Endodermal cell (in vitro differentiated cells): ENCODE results near the gene PARVB. TPM values are rescaled to one million over a fixed set of nuclear protein-coding genes. Genes with fewer than 3 reads are reported as not detected.

Experiments
- DNase-seq: peaks from one replicate; pipeline ENCODE4 v3.0.0-alpha.2; 2017
- H3K27ac ChIP-seq: 2 replicates; pipeline ENCODE4 v1.5.1; 2013; ENCODE audit warnings: mild to moderate bottlenecking, low read depth, low read length, moderate library complexity
- H3K27me3 ChIP-seq: 2 replicates; pipeline ENCODE4 v1.6.1; 2013; ENCODE audit warnings: mild to moderate bottlenecking, low read length, moderate library complexity; ENCODE audit not compliant: insufficient read depth, control insufficient read depth, poor library complexity, severe bottlenecking
- H3K36me3 ChIP-seq: 2 replicates; pipeline ENCODE4 v1.7.0; 2013; ENCODE audit warnings: mild to moderate bottlenecking, low read length, moderate library complexity; ENCODE audit not compliant: control insufficient read depth, insufficient read depth
- H3K4me1 ChIP-seq: one replicate; pipeline ENCODE4 v1.7.0; 2013; ENCODE audit warnings: low read length; ENCODE audit not compliant: control insufficient read depth, insufficient read depth
- H3K4me3 ChIP-seq: 2 replicates; pipeline ENCODE4 v1.5.1; 2013; ENCODE audit warnings: mild to moderate bottlenecking, low read length, moderate library complexity
- H3K9ac ChIP-seq: 2 replicates; pipeline ENCODE4 v1.6.1; 2013; ENCODE audit warnings: mild to moderate bottlenecking, low read length, moderate library complexity; ENCODE audit not compliant: poor library complexity, severe bottlenecking; ENCODE audit errors: extremely low read depth
- H3K9me3 ChIP-seq: 2 replicates; pipeline ENCODE4 v1.6.1; 2013; ENCODE audit warnings: mild to moderate bottlenecking, low read length, moderate library complexity; ENCODE audit not compliant: control insufficient read depth
- H3K27ac Mint-ChIP-seq: 2 replicates; pipeline ENCODE4 v1.8.0; 2020; ENCODE audit warnings: mixed read lengths
- H3K27me3 Mint-ChIP-seq: 2 replicates; pipeline ENCODE4 v1.8.0; 2021; ENCODE audit warnings: mild to moderate bottlenecking, mixed read lengths; ENCODE audit not compliant: insufficient read depth
- H3K36me3 Mint-ChIP-seq: 2 replicates; pipeline ENCODE4 v1.8.0; 2020; ENCODE audit warnings: low read depth, mixed read lengths
- H3K4me1 Mint-ChIP-seq: 2 replicates; pipeline ENCODE4 v1.8.0; 2020; ENCODE audit warnings: mixed read lengths
- H3K4me3 Mint-ChIP-seq: 2 replicates; pipeline ENCODE4 v1.8.0; 2020; ENCODE audit warnings: mild to moderate bottlenecking, moderate library complexity, mixed read lengths
- H3K9me3 Mint-ChIP-seq: 2 replicates; pipeline ENCODE4 v1.8.0; 2020; ENCODE audit warnings: mild to moderate bottlenecking, mixed read lengths
- CTCF ChIP-seq: fragments of 200-600 bp; sonication (generic); conservative IDR thresholded peaks from 2 replicates; pipeline ENCODE4 v1.5.0; 2021; ENCODE audit warnings: antibody characterized with exemption, mild to moderate bottlenecking
- WGBS, 2 experiments: methylation state at CpG; one replicate each; pipeline versions ENCODE4 v1.1.5 to v1.1.7; 2013; ENCODE audit warnings: missing lambda C conversion rate in 2 of 2, mixed read lengths in 1 of 2; ENCODE audit not compliant: insufficient coverage in 1 of 2, insufficient read length in 1 of 2; 5-methylcytosine and 5-hydroxymethylcytosine counted together
- total RNA-seq, 2 donors: library from RNA; stranded (reverse); fragmentation: NEBNext Ultra II Directional in 1 of 2; extraction: Animal tissue kit (Norgen Biotek cat#: 25700) in 1 of 2; gene quantifications; 2 replicates in 1 of 2; 3 replicates in 1 of 2; pipeline ENCODE4 v1.2.1, GENCODE V29; 2021

The PARVB gene
- total RNA-seq, 2 donors from 2014 or later = 29.6 to 32.3 TPM

- no peak overlapping the region for H3K27ac Mint-ChIP-seq
- H3K4me3 ChIP-seq = no peak overlapping the region
- 62 to 82% methylated on average over 4 to 11 of the region's 11 CpGs for WGBS, 2 experiments
Observed at GRCh38 chr22:44170470-44170869, 146.4 kb downstream of the PARVB start.

DNA sequence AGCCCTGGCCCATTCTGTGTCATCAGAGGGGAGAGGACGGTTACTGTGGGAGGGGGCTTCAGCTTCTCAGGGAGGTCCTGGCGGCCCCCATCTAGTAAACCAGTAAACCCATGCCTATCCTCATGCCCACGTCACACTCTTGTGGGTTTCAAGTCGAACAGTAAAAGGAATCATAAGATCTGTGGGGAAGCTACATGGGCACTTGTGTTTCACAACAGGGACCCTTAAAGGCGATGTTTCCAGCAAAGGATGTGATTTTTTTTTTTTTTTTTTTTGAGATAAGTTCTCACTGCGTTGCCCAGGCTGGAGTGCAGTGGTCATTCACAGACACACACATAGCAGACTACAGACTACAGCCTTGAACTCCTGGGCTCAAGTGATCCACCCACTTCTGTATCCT lies 147.5 kb downstream of the PARVB start:
- H3K9ac ChIP-seq = no peak overlapping the region
- H3K4me3 ChIP-seq = no peak overlapping the region
- no peaks in the 10 kb centered on the region for H3K9me3 Mint-ChIP-seq
- no peaks in the 10 kb centered on the region for H3K36me3 Mint-ChIP-seq
- no peaks in the 10 kb centered on the region for H3K27me3 Mint-ChIP-seq
- H3K36me3 ChIP-seq = no peaks in the 10 kb centered on the region
- H3K9me3 ChIP-seq = no peaks in the 10 kb centered on the region
- no peaks in the 10 kb centered on the region for H3K27me3 ChIP-seq
- no peak for TF ChIP-seq CTCF
- WGBS, 2 experiments = 85 to 94% methylated on average over 2 to 6 of the region's 6 CpGs
- peaks cover 8% of the 10 kb centered on the region for H3K4me1 Mint-ChIP-seq
- H3K27ac ChIP-seq = no peak overlapping the region
- DNase-seq = no peak
- H3K27ac Mint-ChIP-seq = no peak overlapping the region
- no peak overlapping the region for H3K4me3 Mint-ChIP-seq
- peaks cover 4% of the 10 kb centered on the region for H3K4me1 ChIP-seq

More at GRCh38 chr22:44170470-44170869, 146.4 kb downstream of the PARVB start:
- no peak for DNase-seq
- H3K4me1 Mint-ChIP-seq = peaks cover 8% of the 10 kb centered on the region
- no peaks in the 10 kb centered on the region for H3K9me3 Mint-ChIP-seq
- H3K27me3 Mint-ChIP-seq = no peaks in the 10 kb centered on the region
- Histone ChIP-seq H3K9ac (no peak overlapping the region), H3K36me3 (no peaks in the 10 kb centered on the region), H3K9me3 (no peaks in the 10 kb centered on the region), H3K27ac (no peak overlapping the region), H3K27me3 (no peaks in the 10 kb centered on the region), H3K4me1 (peaks cover 4% of the 10 kb centered on the region)
- TF ChIP-seq CTCF = no peak
- H3K36me3 Mint-ChIP-seq = no peaks in the 10 kb centered on the region
- no peak overlapping the region for H3K4me3 Mint-ChIP-seq

- DNase-seq = no peak
- Histone ChIP-seq H3K4me1 (peaks cover 4% of the 10 kb centered on the region), H3K27me3 (no peaks in the 10 kb centered on the region), H3K4me3 (no peak overlapping the region), H3K9ac (no peak overlapping the region), H3K36me3 (no peaks in the 10 kb centered on the region), H3K27ac (no peak overlapping the region), H3K9me3 (no peaks in the 10 kb centered on the region)
- H3K4me3 Mint-ChIP-seq = no peak overlapping the region
- no peak for TF ChIP-seq CTCF
- H3K36me3 Mint-ChIP-seq = no peaks in the 10 kb centered on the region
- peak overlapping the region; percentile 58 for H3K27ac Mint-ChIP-seq
- no peaks in the 10 kb centered on the region for H3K27me3 Mint-ChIP-seq
- 71 to 75% methylated on average over 20 to 22 of the region's 22 CpGs for WGBS, 2 experiments
- peaks cover 8% of the 10 kb centered on the region for H3K4me1 Mint-ChIP-seq
- H3K9me3 Mint-ChIP-seq = no peaks in the 10 kb centered on the region
Observed at GRCh38 chr22:44172370-44173108, 148.4 kb downstream of the PARVB start.
